H1 (cell line): ENCODE results near the gene PPP2R2C. TPM values are rescaled to one million over a fixed set of nuclear protein-coding genes. Genes with fewer than 3 reads are reported as not detected.

Experiments used
- CTCF ChIA-PET: fragments of 300-600 bp; sonication (Branson Sonifier 250); formaldehyde crosslinking; loops from one replicate; lab custom pipeline; 2021; ENCODE audit not compliant: partially characterized antibody; lab: Charles Lee
- POLR2A ChIA-PET: fragments of 300-600 bp; sonication (Branson Sonifier 250); formaldehyde crosslinking; loops from one replicate; lab custom pipeline; 2021; ENCODE audit warnings: inconsistent platforms; ENCODE audit not compliant: partially characterized antibody; lab: Charles Lee
- DNase-seq, 2 experiments: peaks; one replicate each; pipeline versions ENCODE4 v3.0.0 to v3.0.0-alpha.2; 2010 to 2022; ENCODE audit warnings: low spot score in 2 of 2, low read depth in 1 of 2, mixed read lengths in 1 of 2
- FAIRE-seq: peaks from 2 replicates; lab custom pipeline; 2011; peaks lifted over from hg19 to GRCh38; lab: Jason Lieb, UNC
- H2AFZ ChIP-seq: 2 replicates; pipeline ENCODE4 v1.8.1; 2012; ENCODE audit warnings: low read length, inconsistent platforms
- H2AK5ac ChIP-seq: 2 replicates; pipeline ENCODE4 v1.6.1; 2013; ENCODE audit warnings: low read depth, low read length
- H2BK120ac ChIP-seq: replicated peaks from 2 replicates; pipeline ENCODE3; 2013; ENCODE audit warnings: low read depth, low read length, inconsistent platforms
- H2BK12ac ChIP-seq: 2 replicates; pipeline ENCODE4 v1.6.1; 2013; ENCODE audit warnings: low read depth, low read length
- H2BK15ac ChIP-seq: 2 replicates; pipeline ENCODE4 v1.6.1; 2013; ENCODE audit warnings: low read length
- H2BK20ac ChIP-seq: 2 replicates; pipeline ENCODE4 v1.6.1; 2013; ENCODE audit warnings: low read length
- H2BK5ac ChIP-seq: 2 replicates; pipeline ENCODE4 v1.6.1; 2013; ENCODE audit warnings: low read depth, low read length
- H3K14ac ChIP-seq: 2 replicates; pipeline ENCODE4 v1.6.1; 2013; ENCODE audit warnings: inconsistent platforms; ENCODE audit not compliant: insufficient read length
- H3K18ac ChIP-seq: 2 replicates; pipeline ENCODE4 v1.6.1; 2013; ENCODE audit warnings: low read length; ENCODE audit errors: extremely low read depth
- H3K23ac ChIP-seq: 2 replicates; pipeline ENCODE4 v1.6.1; 2013; ENCODE audit warnings: inconsistent platforms; ENCODE audit not compliant: insufficient read length
- H3K23me2 ChIP-seq: 2 replicates; pipeline ENCODE4 v1.6.1; 2013; ENCODE audit warnings: low read depth, low read length
- H3K27ac ChIP-seq: 2 replicates; pipeline ENCODE4 v1.6.1; 2011; ENCODE audit warnings: low read depth, low read length, inconsistent platforms
- H3K27me3 ChIP-seq, 4 experiments: replicated peaks in 1 of 4; 1 replicate in 1 of 4; 2 replicates in 3 of 4; pipeline versions ENCODE4 v1.6.1 to v1.8.1; 2011 to 2013; ENCODE audit warnings: low read length in 3 of 4, mild to moderate bottlenecking in 3 of 4, inconsistent platforms in 2 of 4, mixed read lengths in 2 of 4, moderate library complexity in 1 of 4; ENCODE audit not compliant: control insufficient read depth in 3 of 4, insufficient read depth in 3 of 4; ENCODE audit errors: extremely low read depth in 1 of 4
- H3K36me3 ChIP-seq, 4 experiments: 2 replicates each; pipeline versions ENCODE4 v1.6.1 to v1.8.1; 2011 to 2013; ENCODE audit warnings: mild to moderate bottlenecking in 4 of 4, low read length in 3 of 4, moderate library complexity in 2 of 4, control low read depth in 1 of 4, inconsistent platforms in 1 of 4; ENCODE audit not compliant: insufficient read depth in 4 of 4, control insufficient read depth in 2 of 4
- H3K4ac ChIP-seq: replicated peaks from 2 replicates; pipeline ENCODE3; 2013; ENCODE audit warnings: low read length, low read depth, mixed read lengths, inconsistent platforms; ENCODE audit not compliant: insufficient read length
- H3K4me1 ChIP-seq, 4 experiments: replicated peaks in 1 of 4; 1 replicate in 1 of 4; 2 replicates in 3 of 4; pipeline versions ENCODE4 v1.6.1 to v1.8.1; 2011 to 2013; ENCODE audit warnings: low read length in 3 of 4, inconsistent platforms in 2 of 4, mixed read lengths in 1 of 4; ENCODE audit not compliant: insufficient read depth in 4 of 4, control insufficient read depth in 3 of 4
- H3K4me2 ChIP-seq, 2 experiments: 2 replicates each; pipeline versions ENCODE4 v1.6.1 to v1.8.1; 2011 to 2013; ENCODE audit warnings: low read depth in 2 of 2, low read length in 2 of 2, control low read depth in 1 of 2, inconsistent platforms in 1 of 2, mild to moderate bottlenecking in 1 of 2; ENCODE audit not compliant: insufficient read depth in 1 of 2
- H3K4me3 ChIP-seq, 4 experiments: fragments of 200-600, 300-600 bp in 1 of 4; sonication (generic), shearing (Covaris generic), sonication (Bioruptor Twin) in 1 of 4; 2 replicates each; pipeline versions ENCODE4 v1.5.1 to v1.8.1; 2011 to 2016; ENCODE audit warnings: low read length in 4 of 4, low read depth in 3 of 4, control low read depth in 2 of 4, inconsistent platforms in 2 of 4, mild to moderate bottlenecking in 2 of 4, mixed read lengths in 1 of 4, moderate library complexity in 1 of 4; ENCODE audit not compliant: insufficient read depth in 2 of 4; ENCODE audit errors: extremely low read depth in 1 of 4
- H3K56ac ChIP-seq: replicated peaks from 2 replicates; pipeline ENCODE3; 2013; ENCODE audit warnings: low read depth, mild to moderate bottlenecking, mixed read lengths, low read length, inconsistent platforms; ENCODE audit not compliant: insufficient read length
- H3K79me1 ChIP-seq: 2 replicates; pipeline ENCODE4 v1.6.1; 2013; ENCODE audit warnings: low read depth, low read length, control low read depth
- H3K79me2 ChIP-seq, 2 experiments: 2 replicates each; pipeline versions ENCODE4 v1.6.1 to v1.8.1; 2012 to 2013; ENCODE audit warnings: low read length in 2 of 2, mild to moderate bottlenecking in 2 of 2, inconsistent platforms in 1 of 2; ENCODE audit not compliant: insufficient read depth in 2 of 2, control insufficient read depth in 1 of 2
- H3K9ac ChIP-seq, 4 experiments: replicated peaks in 1 of 4; 1 replicate in 1 of 4; 2 replicates in 3 of 4; pipeline versions ENCODE4 v1.6.1 to v1.8.1; 2011 to 2013; ENCODE audit warnings: low read depth in 3 of 4, low read length in 3 of 4, control low read depth in 2 of 4, mild to moderate bottlenecking in 2 of 4, moderate library complexity in 2 of 4, inconsistent platforms in 1 of 4; ENCODE audit errors: extremely low read depth in 1 of 4
- H3K9me3 ChIP-seq, 2 experiments: 2 replicates each; pipeline versions ENCODE4 v1.6.1 to v1.8.1; 2012 to 2013; ENCODE audit warnings: mild to moderate bottlenecking in 2 of 2, moderate library complexity in 2 of 2, control low read depth in 1 of 2, inconsistent platforms in 1 of 2, low read depth in 1 of 2, low read length in 1 of 2, mixed read lengths in 1 of 2; ENCODE audit not compliant: insufficient read depth in 2 of 2
- H4K20me1 ChIP-seq, 2 experiments: replicated peaks in 1 of 2; 2 replicates each; pipeline versions ENCODE3 to v1.8.1; 2011 to 2013; ENCODE audit warnings: inconsistent platforms in 2 of 2, low read length in 2 of 2, mild to moderate bottlenecking in 1 of 2; ENCODE audit not compliant: insufficient read depth in 2 of 2, control insufficient read depth in 1 of 2
- H4K5ac ChIP-seq: 2 replicates; pipeline ENCODE4 v1.6.1; 2013; ENCODE audit warnings: low read length, low read depth, mixed read lengths, inconsistent platforms; ENCODE audit not compliant: insufficient read length
- H4K8ac ChIP-seq: 2 replicates; pipeline ENCODE4 v1.8.0; 2013; ENCODE audit warnings: mild to moderate bottlenecking, moderate library complexity, low read length, inconsistent platforms; ENCODE audit not compliant: insufficient read depth; ENCODE audit errors: extremely low read depth
- H4K91ac ChIP-seq: replicated peaks from 2 replicates; pipeline ENCODE3; 2013; ENCODE audit warnings: low read length, mixed read lengths, inconsistent platforms; ENCODE audit not compliant: insufficient read length
- CTBP2 ChIP-seq: IDR thresholded peaks from 2 replicates; pipeline ENCODE4 v1.7.0; 2011; ENCODE audit warnings: borderline replicate concordance, mild to moderate bottlenecking, moderate library complexity, mixed read lengths, low read length; ENCODE audit not compliant: insufficient read depth, insufficient read length
- HDAC2 ChIP-seq, 2 experiments: fragments of 300-600 bp in 1 of 2; sonication (generic) in 1 of 2; IDR thresholded peaks; 2 replicates each; pipeline ENCODE4 v1.6.1; 2011 to 2012; ENCODE audit warnings: low read depth in 2 of 2, low read length in 2 of 2, mild to moderate bottlenecking in 2 of 2, moderate library complexity in 2 of 2, borderline replicate concordance in 1 of 2, inconsistent platforms in 1 of 2
- NRF1 ChIP-seq: IDR thresholded peaks from 2 replicates; pipeline ENCODE4 v1.6.1; 2011; ENCODE audit warnings: mild to moderate bottlenecking, low read depth, low read length, improper control_type of control experiment
- RFX5 ChIP-seq: IDR thresholded peaks from 2 replicates; pipeline ENCODE4 v1.6.1; 2011; ENCODE audit warnings: low read depth, low read length, improper control_type of control experiment, borderline replicate concordance
- SAP30 ChIP-seq: fragments of 300-600 bp; sonication (generic); IDR thresholded peaks from 2 replicates; pipeline ENCODE4 v1.7.1; 2012; ENCODE audit warnings: low read length, moderate library complexity, mild to moderate bottlenecking, inconsistent platforms; ENCODE audit not compliant: insufficient read depth, insufficient replicate concordance
- SIRT6 ChIP-seq: IDR thresholded peaks from one replicate; pipeline ENCODE4 v1.7.1; 2012; ENCODE audit warnings: low read length, inconsistent platforms
- SP1 ChIP-seq: IDR thresholded peaks from 2 replicates; pipeline ENCODE4 v1.6.1; 2011; ENCODE audit warnings: low read depth, low read length
- WGBS, 2 experiments: shearing (Covaris generic) in 1 of 2; methylation state at CpG; one replicate each; pipeline versions ENCODE4 v1.1.6 to v1.1.7; 2013 to 2015; ENCODE audit warnings: low lambda C conversion rate in 2 of 2, mixed read lengths in 2 of 2, inconsistent platforms in 1 of 2, low coverage in 1 of 2, missing lambda C conversion rate in 1 of 2; ENCODE audit not compliant: insufficient replicate concordance in 2 of 2, insufficient coverage in 1 of 2, insufficient read length in 1 of 2; ENCODE audit errors: extremely low coverage in 1 of 2, missing lambda C conversion rate in 1 of 2; 5-methylcytosine and 5-hydroxymethylcytosine counted together
- polyA plus RNA-seq, 7 experiments: library from polyadenylated mRNA; depleted of rRNA in 3 of 7; stranded (reverse) in 5 of 7; unstranded in 2 of 7; fragments of >200 nt in 5 of 7; fragments of 200-250 nt in 2 of 7; gene quantifications; 1 replicate in 5 of 7; 2 replicates in 1 of 7; 4 replicates in 1 of 7; pipeline versions ENCODE4 v1.2.1 to v1.2.3, GENCODE V29; 2011 to 2013; ENCODE audit warnings: missing spikeins in 2 of 7, mixed read lengths in 2 of 7
- total RNA-seq: library from RNA; stranded (reverse); fragmentation: NEBNext Ultra II Directional; extraction: Animal tissue kit (Norgen Biotek cat#: 25700); gene quantifications from 2 replicates; pipeline ENCODE4 v1.2.1, GENCODE V29; 2021
- TF ChIP-seq, protein P1 (sequence below), 3 experiments: IDR thresholded peaks; 1 replicate in 2 of 3; 2 replicates in 1 of 3; pipeline versions ENCODE4 v1.5.1 to v1.6.1; 2011; ENCODE audit warnings: low read length in 3 of 3, mild to moderate bottlenecking in 3 of 3, inconsistent platforms in 2 of 3, low read depth in 1 of 3, moderate library complexity in 1 of 3; ENCODE audit not compliant: insufficient read depth in 1 of 3; ENCODE audit errors: control extremely low read depth in 1 of 3

The PPP2R2C gene
- total and polyA plus RNA-seq, 2 of the 8 experiments (the other 6 are each of a cell fraction or from before 2014, with no cell fraction given): 6.4 TPM

DNA sequence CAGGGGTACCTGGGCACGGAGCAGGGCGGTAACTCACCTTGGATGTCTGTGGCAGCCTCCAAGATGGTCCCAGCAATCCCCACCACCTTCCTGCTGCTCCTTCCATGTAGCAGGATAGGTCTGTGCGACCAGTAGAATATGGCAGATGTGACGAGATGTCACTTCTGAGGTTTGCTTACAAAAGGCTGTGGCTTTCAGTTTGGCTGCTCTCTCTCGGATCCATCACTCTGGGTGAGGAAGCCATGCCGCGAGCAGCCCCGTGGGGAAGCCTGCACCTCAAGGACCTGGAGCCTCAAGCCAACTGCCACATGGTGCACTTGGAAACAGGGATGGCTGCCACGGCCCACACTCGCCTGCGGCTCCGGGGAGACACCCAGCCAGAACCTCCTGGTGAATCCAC, 165.2 kb downstream of the PPP2R2C start:
- FAIRE-seq: no peak
- Histone ChIP-seq H3K4me3 (no peak overlapping the region), H3K18ac (no peak overlapping the region), H3K27ac (no peak overlapping the region), H3K23ac (no peak overlapping the region), H3K79me1 (no peaks in the 10 kb centered on the region), H3K56ac (no peak overlapping the region), H3K4ac (no peak overlapping the region), H3K4me2 (no peak overlapping the region), H2BK120ac (no peak overlapping the region), H4K5ac (no peak overlapping the region), H3K9ac (no peak overlapping the region), H3K23me2 (peaks cover 3% of the 10 kb centered on the region; the same call in 1 of the 2 replicates), H3K9me3 (peaks cover 0 to 8% of the 10 kb centered on the region in 2 experiments; a peak in 1 of 4 replicates), H3K36me3 (peaks cover 0 to 8% (median 3%) of the 10 kb centered on the region in 4 experiments; a peak in 4 of 8 replicates), H2BK12ac (0 out of 2 replicates have a peak overlapping the region, but pooled peaks have one; percentile 9), H3K79me2 (no peaks in the 10 kb centered on the region), H3K14ac (no peak overlapping the region), H2AK5ac (no peak overlapping the region), H2BK5ac (no peak overlapping the region), H3K27me3 (no peaks in the 10 kb centered on the region; a peak in 1 of 7 replicates), H2BK15ac (no peak overlapping the region), H2BK20ac (no peak overlapping the region), H4K20me1 (peaks cover 0 to 3% of the 10 kb centered on the region in 2 experiments), H4K91ac (no peak overlapping the region), H2AFZ (no peak overlapping the region), H3K4me1 (no peaks in the 10 kb centered on the region), H4K8ac (peak overlapping the region; percentile 78)
- WGBS, 2 experiments: 94% methylated on average over 12 of the region's 12 CpGs; no CpG with 5 or more reads in 1 of the 2 experiments
- ChIA-PET CTCF (interaction anchor here (0.6 to 3.1 kb wide), 6 partner anchors 17 to 897 kb away, joined by 3 to 12 read pairs (median 4); no protein-coding TSS in a partner anchor), POLR2A (no interaction called here)
- DNase-seq: no peak
- TF ChIP-seq HDAC2 (IDR thresholded peaks at IDR 0.05; ENCODE audit: borderline replicate concordance in 1 of 2, low read depth in 2 of 2, low read length in 2 of 2) (no peak), CTBP2 (no peak), SAP30 (no peak), SP1 (no peak), NRF1 (no peak), RFX5 (no peak), SIRT6 (no peak)
- TF ChIP-seq, protein P1, sequence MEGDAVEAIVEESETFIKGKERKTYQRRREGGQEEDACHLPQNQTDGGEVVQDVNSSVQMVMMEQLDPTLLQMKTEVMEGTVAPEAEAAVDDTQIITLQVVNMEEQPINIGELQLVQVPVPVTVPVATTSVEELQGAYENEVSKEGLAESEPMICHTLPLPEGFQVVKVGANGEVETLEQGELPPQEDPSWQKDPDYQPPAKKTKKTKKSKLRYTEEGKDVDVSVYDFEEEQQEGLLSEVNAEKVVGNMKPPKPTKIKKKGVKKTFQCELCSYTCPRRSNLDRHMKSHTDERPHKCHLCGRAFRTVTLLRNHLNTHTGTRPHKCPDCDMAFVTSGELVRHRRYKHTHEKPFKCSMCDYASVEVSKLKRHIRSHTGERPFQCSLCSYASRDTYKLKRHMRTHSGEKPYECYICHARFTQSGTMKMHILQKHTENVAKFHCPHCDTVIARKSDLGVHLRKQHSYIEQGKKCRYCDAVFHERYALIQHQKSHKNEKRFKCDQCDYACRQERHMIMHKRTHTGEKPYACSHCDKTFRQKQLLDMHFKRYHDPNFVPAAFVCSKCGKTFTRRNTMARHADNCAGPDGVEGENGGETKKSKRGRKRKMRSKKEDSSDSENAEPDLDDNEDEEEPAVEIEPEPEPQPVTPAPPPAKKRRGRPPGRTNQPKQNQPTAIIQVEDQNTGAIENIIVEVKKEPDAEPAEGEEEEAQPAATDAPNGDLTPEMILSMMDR (IDR thresholded peaks at IDR 0.05; ENCODE audit: control extremely low read depth in 1 of 3, insufficient read depth in 1 of 3, low read depth in 1 of 3, low read length in 3 of 3): no peak
